WTC11 (cell line): ENCODE results near the gene VAMP2. TPM values are rescaled to one million over a fixed set of nuclear protein-coding genes. Genes with fewer than 3 reads are reported as not detected.
A peak's percentile ranks its signal among the peaks of the same experiment; 100 is the strongest.

Experiments
- CREB1 ChIP-seq: sonication (generic); formaldehyde crosslinking; IDR thresholded peaks from 2 replicates; pipeline ENCODE4 v1.8.0; 2023; ENCODE audit warnings: mild to moderate bottlenecking, missing genetic modification reagents
- CREM ChIP-seq: sonication (generic); formaldehyde crosslinking; IDR thresholded peaks from 2 replicates; pipeline ENCODE4 v1.8.1; 2022; ENCODE audit warnings: mild to moderate bottlenecking, missing genetic modification reagents, moderate library complexity
- E2F1 ChIP-seq: sonication (generic); formaldehyde crosslinking; IDR thresholded peaks from 2 replicates; pipeline ENCODE4 v1.8.0; 2022; ENCODE audit warnings: mild to moderate bottlenecking, missing genetic modification reagents
- ESRRA ChIP-seq: sonication (generic); formaldehyde crosslinking; IDR thresholded peaks from 2 replicates; pipeline ENCODE4 v1.8.1; 2022; ENCODE audit warnings: mild to moderate bottlenecking, missing genetic modification reagents, borderline replicate concordance
- ETV6 ChIP-seq: sonication (generic); formaldehyde crosslinking; IDR thresholded peaks from 2 replicates; pipeline ENCODE4 v1.8.1; 2022; ENCODE audit warnings: mild to moderate bottlenecking, missing genetic modification reagents
- FOXK1 ChIP-seq: sonication (generic); formaldehyde crosslinking; IDR thresholded peaks from 2 replicates; pipeline ENCODE4 v1.8.0; 2022; ENCODE audit warnings: mild to moderate bottlenecking, moderate library complexity, missing genetic modification reagents
- FOXP4 ChIP-seq: sonication (generic); formaldehyde crosslinking; IDR thresholded peaks from 2 replicates; pipeline ENCODE4 v1.8.0; 2022; ENCODE audit warnings: mild to moderate bottlenecking, missing genetic modification reagents
- HMGXB4 ChIP-seq: sonication (generic); formaldehyde crosslinking; IDR thresholded peaks from 2 replicates; pipeline ENCODE4 v1.8.1; 2023; ENCODE audit warnings: mild to moderate bottlenecking, moderate library complexity, missing genetic modification reagents
- JAZF1 ChIP-seq: fragments of 250-450 bp; sonication (Bioruptor Pico); IDR thresholded peaks from 2 replicates; pipeline ENCODE4 v1.9.0; 2021; ENCODE audit warnings: moderate library complexity, mild to moderate bottlenecking, inconsistent platforms
- KAT7 ChIP-seq: sonication (generic); formaldehyde crosslinking; IDR thresholded peaks from 2 replicates; pipeline ENCODE4 v1.8.1; 2023; ENCODE audit warnings: missing genetic modification reagents, mild to moderate bottlenecking, borderline replicate concordance
- MAX ChIP-seq: sonication (generic); formaldehyde crosslinking; IDR thresholded peaks from 2 replicates; pipeline ENCODE4 v1.8.0; 2022; ENCODE audit warnings: mild to moderate bottlenecking, missing genetic modification reagents
- MYBL2 ChIP-seq: sonication (generic); formaldehyde crosslinking; IDR thresholded peaks from 2 replicates; pipeline ENCODE4 v1.8.1; 2023; ENCODE audit warnings: mild to moderate bottlenecking, moderate library complexity, missing genetic modification reagents
- NFE2L1 ChIP-seq: sonication (generic); formaldehyde crosslinking; IDR thresholded peaks from 2 replicates; pipeline ENCODE4 v1.8.1; 2023; ENCODE audit warnings: missing genetic modification reagents
- NFYB ChIP-seq: sonication (generic); formaldehyde crosslinking; conservative IDR thresholded peaks from 2 replicates; pipeline ENCODE4 v1.8.0; 2022; ENCODE audit warnings: low read depth, missing genetic modification reagents
- NR2C2 ChIP-seq: sonication (generic); formaldehyde crosslinking; IDR thresholded peaks from 2 replicates; pipeline ENCODE4 v1.8.0; 2022; ENCODE audit warnings: mild to moderate bottlenecking, missing genetic modification reagents
- NR3C1 ChIP-seq: sonication (generic); formaldehyde crosslinking; conservative IDR thresholded peaks from 2 replicates; pipeline ENCODE4 v1.8.1; 2023; ENCODE audit warnings: low read depth, mild to moderate bottlenecking, missing genetic modification reagents
- PRRX2 ChIP-seq: fragments of 250-450 bp; sonication (Bioruptor Pico); IDR thresholded peaks from 2 replicates; pipeline ENCODE4 v1.8.0; 2021; ENCODE audit warnings: mild to moderate bottlenecking
- SMAD4 ChIP-seq: sonication (generic); formaldehyde crosslinking; IDR thresholded peaks from 2 replicates; pipeline ENCODE4 v1.8.0; 2022; ENCODE audit warnings: mild to moderate bottlenecking, missing genetic modification reagents
- STAT6 ChIP-seq: sonication (generic); formaldehyde crosslinking; conservative IDR thresholded peaks from 2 replicates; pipeline ENCODE4 v1.8.1; 2023; ENCODE audit warnings: mild to moderate bottlenecking, low read depth, missing genetic modification reagents, moderate library complexity
- TCF7 ChIP-seq: sonication (generic); formaldehyde crosslinking; IDR thresholded peaks from 2 replicates; pipeline ENCODE4 v1.8.0; 2022; ENCODE audit warnings: mild to moderate bottlenecking, low read depth, missing genetic modification reagents, moderate library complexity
- TP53 ChIP-seq: sonication (generic); formaldehyde crosslinking; IDR thresholded peaks from 2 replicates; pipeline ENCODE4 v1.8.1; 2023; ENCODE audit warnings: mild to moderate bottlenecking, missing genetic modification reagents
- USF2 ChIP-seq: sonication (generic); formaldehyde crosslinking; IDR thresholded peaks from 2 replicates; pipeline ENCODE4 v1.8.1; 2023; ENCODE audit warnings: mild to moderate bottlenecking, missing genetic modification reagents, moderate library complexity
- ZBTB43 ChIP-seq: sonication (generic); formaldehyde crosslinking; IDR thresholded peaks from 2 replicates; pipeline ENCODE4 v1.8.1; 2023; ENCODE audit warnings: mild to moderate bottlenecking, missing genetic modification reagents
- ZMAT4 ChIP-seq: fragments of 250-450 bp; sonication (Bioruptor Pico); IDR thresholded peaks from 2 replicates; pipeline ENCODE4 v1.9.0; 2021; ENCODE audit warnings: mild to moderate bottlenecking
- ZNF138 ChIP-seq: sonication (generic); formaldehyde crosslinking; conservative IDR thresholded peaks from 2 replicates; pipeline ENCODE4 v1.8.1; 2022; ENCODE audit warnings: mild to moderate bottlenecking, moderate library complexity, missing genetic modification reagents
- ZNF219 ChIP-seq: sonication (generic); formaldehyde crosslinking; IDR thresholded peaks from 2 replicates; pipeline ENCODE4 v1.8.0; 2023; ENCODE audit warnings: missing genetic modification reagents, mild to moderate bottlenecking, borderline replicate concordance
- ZNF317 ChIP-seq: sonication (generic); formaldehyde crosslinking; IDR thresholded peaks from 2 replicates; pipeline ENCODE4 v1.8.1; 2023; ENCODE audit warnings: low read depth, mild to moderate bottlenecking, moderate library complexity, missing genetic modification reagents, borderline replicate concordance
- total RNA-seq: library from RNA; stranded (reverse); gene quantifications from 3 replicates; pipeline ENCODE4 v1.2.3, GENCODE V29; 2021

The VAMP2 gene
- total RNA-seq, 1 experiment from 2014 or later = 27.4 TPM

GRCh38 chr17:8209907-8210760 is 47.4 kb upstream of the VAMP2 start, which contains the start of gene AURKB (continued):
- TF ChIP-seq MYBL2 (CRISPR knock-in tag) (peak; percentile 100), CREM (CRISPR knock-in tag) (peak; percentile 84), CREB1 (CRISPR knock-in tag) (peak; percentile 83), NR3C1 (peak; percentile 90; the same call in 1 of the 2 replicates), ETV6 (CRISPR knock-in tag) (no peak; the same call in 1 of the 2 replicates), NFYB (CRISPR knock-in tag) (peak; percentile 83), ZBTB43 (peak; percentile 85), STAT6 (CRISPR knock-in tag) (no peak), KAT7 (CRISPR knock-in tag) (no peak), MAX (CRISPR knock-in tag) (peak; percentile 98), SMAD4 (CRISPR knock-in tag) (peak; percentile 39; the same call in 1 of the 2 replicates), ZMAT4 (CRISPR knock-in tag) (no peak), TP53 (peak; percentile 91), ESRRA (no peak), NFE2L1 (CRISPR knock-in tag) (peak; percentile 97), E2F1 (CRISPR knock-in tag) (peak; percentile 94), ZNF219 (CRISPR knock-in tag) (0 out of 2 replicates have a peak, but pooled peaks have one; percentile 22), ZNF138 (0 out of 2 replicates have a peak, but pooled peaks have one; percentile 75), USF2 (CRISPR knock-in tag) (peak; percentile 26), FOXK1 (CRISPR knock-in tag) (peak; percentile 82), HMGXB4 (CRISPR knock-in tag) (peak; percentile 91), NR2C2 (CRISPR knock-in tag) (peak; percentile 51; the same call in 1 of the 2 replicates), JAZF1 (CRISPR knock-in tag) (no peak), PRRX2 (CRISPR knock-in tag) (no peak), FOXP4 (CRISPR knock-in tag) (peak; percentile 90), TCF7 (CRISPR knock-in tag) (no peak), ZNF317 (CRISPR knock-in tag) (peak; percentile 33; the same call in 1 of the 2 replicates)
